Stimulated activated CD8-positive, alpha-beta memory T cell treated with anti-CD3 and anti-CD28 coated beads, Interleukin-7, amount 100 ng/mL, for 1 hour (primary cell): ENCODE measurements around the gene CD160.
A peak's percentile ranks its signal among the peaks of the same experiment; 100 is the strongest.
"Not testable (repeated sequence)": the region's sequence is repeated elsewhere in the genome, so short reads cannot be mapped to it uniquely, and the experiment has no call there.

ENCODE experiments used
- DNase-seq, 2 donors: peaks; one replicate each; pipeline ENCODE4 v3.0.0-alpha.2; 2020; ENCODE audit warnings: low read depth in 2 of 2

The CD160 gene

DNA sequence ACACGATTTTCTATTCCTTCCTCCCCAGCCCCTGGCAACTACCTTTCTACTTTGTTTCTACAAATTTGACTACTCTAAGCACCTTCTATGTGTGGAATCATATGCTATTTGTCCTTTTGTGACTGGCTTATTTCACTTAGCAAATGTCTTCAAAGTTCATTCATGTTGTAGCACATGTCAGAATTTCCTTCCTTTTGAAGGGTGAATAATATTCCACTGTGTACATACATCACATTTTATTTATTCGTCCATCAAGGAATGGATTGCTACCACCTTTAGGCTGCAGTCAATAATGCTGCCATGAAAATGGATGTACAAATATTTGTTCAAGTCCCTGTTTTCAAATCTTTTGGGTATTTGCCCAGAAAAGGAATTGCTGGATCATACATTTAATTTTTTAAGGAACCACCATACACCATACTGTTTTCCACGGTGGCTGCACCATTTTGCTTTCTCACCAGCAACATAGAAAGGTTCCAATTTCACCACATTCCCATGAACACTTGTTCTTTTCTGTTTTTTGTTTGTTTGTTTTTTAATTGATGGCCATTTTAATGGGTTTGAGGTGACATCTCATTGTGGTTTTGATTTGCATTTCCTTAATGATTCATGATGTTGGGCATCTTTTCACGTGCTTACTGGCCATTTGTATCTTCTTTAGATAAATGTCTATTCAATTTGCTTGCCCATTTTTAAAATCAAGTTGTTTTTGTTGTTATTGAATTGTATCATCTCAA lies 8.8 kb upstream of the CD160 start:
- DNase-seq: no peak

GRCh38 chr1:145711213-145711651 lies 8.1 kb upstream of the CD160 start:
- DNase-seq: no peak

DNA sequence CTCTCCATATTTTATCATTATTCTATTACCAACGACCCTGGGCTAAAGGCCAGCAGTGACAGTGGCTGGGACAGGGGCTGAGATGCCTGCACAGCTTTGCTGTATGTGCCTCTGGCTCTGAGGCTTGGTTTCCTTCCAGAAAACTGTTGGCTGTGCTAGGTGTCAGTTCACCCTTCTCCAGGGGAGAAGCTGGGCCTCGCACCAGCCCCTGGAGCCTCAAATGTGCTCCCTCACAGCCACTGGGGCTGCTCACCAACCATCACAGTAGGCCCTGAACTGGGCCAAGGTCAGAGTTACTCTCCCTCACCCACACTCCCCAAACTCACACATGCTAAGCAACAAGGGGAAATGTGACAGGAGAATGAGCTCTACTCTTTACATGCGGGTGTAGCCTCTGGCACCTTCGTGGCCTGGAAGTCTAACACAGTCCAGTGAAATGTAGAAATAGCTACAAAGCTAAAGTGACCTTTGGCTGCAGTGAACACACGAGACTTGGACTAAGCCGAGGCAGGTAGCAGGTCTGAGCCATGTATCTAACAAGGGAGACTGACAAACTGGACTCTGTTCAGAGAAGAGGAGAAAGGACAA lies 4.7 kb upstream of the CD160 start:
- DNase-seq: no peak

- DNase-seq: no peak
These were observed 2.5 kb upstream of the CD160 start for GRCh38 chr1:145716641-145717345.

- no peak for DNase-seq
These were observed 1.5 kb upstream of the CD160 start for GRCh38 chr1:145717833-145718232.

DNA sequence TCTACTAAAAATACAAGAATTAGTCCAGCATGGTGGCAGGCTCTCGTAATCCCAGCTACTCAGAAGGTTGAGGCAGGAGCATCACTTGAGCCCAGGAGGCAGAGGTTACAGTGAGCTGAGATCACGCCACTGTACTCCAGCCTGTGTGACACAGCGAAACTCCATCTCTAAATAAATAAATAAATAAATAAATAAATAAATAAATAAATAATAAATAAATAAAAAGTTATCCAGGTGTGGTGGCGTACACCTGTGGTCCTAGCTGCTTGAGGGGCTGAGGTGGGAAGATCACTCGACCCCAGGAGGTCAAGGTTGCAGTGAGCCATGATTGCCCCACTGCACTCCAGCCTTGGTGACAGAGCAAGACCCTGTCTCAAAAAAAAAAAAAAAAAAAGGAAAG lies 834 bp upstream of the CD160 start:
- DNase-seq: not testable (repeated sequence)

DNA sequence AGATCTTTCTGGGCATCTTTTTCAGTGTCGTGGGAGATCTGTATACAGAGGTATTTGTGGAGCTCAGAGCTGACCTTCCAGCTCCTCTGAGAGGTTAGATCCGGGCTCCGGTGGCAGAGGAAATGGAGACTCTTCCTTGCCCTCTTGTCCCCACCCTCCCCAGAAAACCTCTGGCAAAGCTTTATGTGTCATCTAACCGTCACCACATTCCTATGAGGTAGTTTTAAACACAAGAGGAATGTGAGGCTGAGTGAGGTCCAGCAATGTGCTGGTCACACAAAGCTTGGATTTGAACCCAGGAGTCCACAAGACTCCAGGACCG lies 1.2 kb downstream of the CD160 start:
- no peak for DNase-seq

GRCh38 chr1:145720878-145721671 lies 1.8 kb downstream of the CD160 start:
- peak; percentile 51 to 60 for DNase-seq

- DNase-seq: not testable (repeated sequence)
These were observed 6.9 kb downstream of the CD160 start for GRCh38 chr1:145726193-145726592.

- DNase-seq: no peak
These were observed 9.9 kb downstream of the CD160 start for GRCh38 chr1:145729196-145729595.

DNA sequence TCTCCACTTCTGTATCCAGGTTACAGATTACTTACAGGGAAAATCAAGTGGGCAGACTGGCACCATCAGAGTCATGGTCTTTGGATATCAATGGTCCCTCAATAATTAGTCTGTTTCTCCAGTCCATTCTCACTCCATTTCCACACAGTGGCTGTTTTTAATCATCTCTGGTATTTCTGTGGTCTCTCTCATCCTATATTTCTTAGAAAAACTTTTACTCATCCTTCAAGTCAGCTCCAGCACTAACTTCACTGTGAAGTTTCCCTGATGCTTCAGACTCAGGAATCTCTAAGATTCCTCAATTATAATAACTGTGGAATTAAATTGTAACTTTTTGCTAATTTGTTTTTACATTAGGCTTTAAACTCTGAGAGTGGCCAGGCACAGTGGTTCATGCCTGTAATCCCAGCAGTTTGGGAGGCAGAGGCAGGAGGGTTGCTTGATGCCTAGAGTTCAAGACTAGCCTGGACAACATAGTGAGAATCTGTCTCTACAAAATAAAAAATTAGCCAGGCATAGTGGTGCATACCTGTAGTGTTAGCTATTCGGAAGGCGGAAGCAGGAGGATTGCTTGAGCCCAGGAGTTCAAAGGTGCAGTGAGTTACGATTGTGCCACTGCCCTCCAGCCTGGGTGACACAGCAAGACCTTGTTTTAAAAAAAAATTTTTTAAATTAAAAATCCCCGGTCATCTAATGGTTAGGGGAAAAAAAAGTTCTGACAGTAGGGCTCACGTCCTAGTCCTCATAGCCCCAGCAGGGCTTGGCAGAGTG lies 10.6 kb downstream of the CD160 start:
- no peak for DNase-seq

- DNase-seq: no peak
These were observed 11.2 kb downstream of the CD160 start for GRCh38 chr1:145730467-145730866.

DNA sequence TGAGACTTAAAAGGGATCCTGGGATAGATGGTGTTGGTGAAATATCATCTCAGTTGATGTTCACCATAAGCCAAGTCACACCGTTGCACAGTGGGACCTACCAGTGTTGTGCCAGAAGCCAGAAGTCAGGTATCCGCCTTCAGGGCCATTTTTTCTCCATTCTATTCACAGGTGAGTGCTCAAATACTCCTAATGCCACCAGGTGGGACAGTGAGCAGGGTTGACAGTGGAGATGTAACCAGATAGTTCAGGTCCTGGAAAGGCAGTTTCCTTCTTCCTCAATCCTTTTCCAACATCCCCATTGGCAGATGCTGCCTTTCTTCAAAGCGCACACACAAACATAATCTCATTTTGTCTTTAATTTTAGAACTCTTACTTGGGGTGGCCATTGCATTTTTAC lies 11.6 kb downstream of the CD160 start:
- no peak for DNase-seq

- no peak for DNase-seq
These were observed 16.9 kb downstream of the CD160 start for GRCh38 chr1:145736191-145736590.

GRCh38 chr1:145740269-145740668 lies 21.0 kb downstream of the CD160 start:
- no peak for DNase-seq

DNA sequence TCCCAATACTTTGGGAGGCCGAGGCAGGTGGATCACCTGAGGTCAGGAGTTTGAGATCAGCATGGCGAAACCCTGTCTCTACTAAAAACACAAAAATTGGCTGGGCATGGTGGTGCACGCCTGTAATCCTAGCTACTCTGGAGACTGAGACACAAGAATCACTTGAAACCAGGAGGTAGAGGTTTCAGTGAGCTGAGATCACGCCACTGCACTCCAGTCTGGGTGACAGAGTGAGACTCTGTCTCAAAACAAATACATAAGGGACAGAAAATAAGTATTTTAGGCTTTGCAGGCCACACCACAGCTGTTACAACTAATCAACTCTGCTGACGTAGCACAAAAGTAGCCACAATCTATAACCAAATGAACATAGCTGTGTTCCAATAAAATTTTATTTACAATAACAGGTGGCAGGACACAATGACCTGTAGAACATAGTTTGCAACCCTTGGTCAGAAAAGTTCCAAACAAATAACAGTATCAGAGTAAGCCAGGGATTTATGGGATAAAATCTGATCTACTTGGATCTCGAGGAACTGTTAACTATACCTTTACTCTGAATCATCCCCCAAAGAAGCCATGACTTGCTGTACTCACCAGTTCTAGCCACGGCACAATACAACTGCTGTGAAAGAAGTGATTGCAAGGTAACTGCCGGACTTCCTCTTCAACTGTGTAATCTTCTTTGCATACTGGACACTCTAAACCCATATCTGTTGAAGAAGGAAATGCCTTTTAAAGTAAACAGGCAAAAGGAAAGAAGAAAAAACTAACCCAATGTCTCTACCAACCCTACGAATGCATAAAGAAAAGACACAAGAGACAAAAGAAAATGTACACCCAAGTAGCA lies 28.3 kb downstream of the CD160 start:
- no peak for DNase-seq

DNA sequence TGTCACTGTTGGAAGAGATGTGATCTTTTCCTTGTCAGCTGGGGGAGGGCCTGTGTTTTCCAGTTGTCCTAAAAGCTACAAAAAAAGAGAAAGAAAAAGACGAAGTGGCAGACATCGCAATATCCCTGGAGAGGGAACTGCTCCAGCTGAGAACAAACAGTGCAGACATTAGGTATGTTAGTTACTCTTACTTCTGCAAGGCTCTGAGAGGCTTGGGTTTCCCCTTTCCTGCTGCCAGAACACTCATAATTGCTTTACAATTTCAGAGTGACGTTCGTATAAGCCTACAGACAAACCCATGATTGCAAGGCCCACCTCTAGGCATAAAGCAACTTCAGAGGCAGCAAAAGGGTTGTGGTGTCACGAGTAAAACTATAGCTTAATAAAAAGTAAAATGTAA lies 31.1 kb downstream of the CD160 start:
- no peak for DNase-seq

DNA sequence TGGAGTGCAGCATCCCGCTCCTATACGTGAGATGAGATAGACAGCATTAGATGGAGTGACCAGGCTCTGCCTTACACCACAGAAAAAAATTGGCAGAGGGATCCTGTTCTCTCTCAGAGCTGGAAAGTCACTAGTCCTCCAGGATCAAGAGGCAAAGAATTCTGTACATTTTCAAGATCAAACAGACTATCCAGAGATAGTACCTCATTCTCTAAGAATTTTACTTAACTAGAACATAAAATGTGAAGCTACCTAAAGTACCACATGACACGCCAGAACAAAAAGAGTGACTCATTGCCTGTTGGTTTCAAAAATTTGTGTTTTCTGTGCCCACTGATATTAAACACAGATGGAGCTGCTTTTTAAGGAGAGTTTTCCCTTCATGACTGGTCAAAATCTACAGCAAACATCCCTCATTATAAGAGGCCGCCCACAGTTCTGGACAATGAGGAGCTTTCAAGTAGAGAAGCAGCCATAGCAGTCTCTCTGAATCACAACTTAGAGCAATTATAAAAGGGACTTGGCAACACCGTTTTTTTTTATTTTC lies 32.3 kb downstream of the CD160 start:
- DNase-seq: no peak

DNA sequence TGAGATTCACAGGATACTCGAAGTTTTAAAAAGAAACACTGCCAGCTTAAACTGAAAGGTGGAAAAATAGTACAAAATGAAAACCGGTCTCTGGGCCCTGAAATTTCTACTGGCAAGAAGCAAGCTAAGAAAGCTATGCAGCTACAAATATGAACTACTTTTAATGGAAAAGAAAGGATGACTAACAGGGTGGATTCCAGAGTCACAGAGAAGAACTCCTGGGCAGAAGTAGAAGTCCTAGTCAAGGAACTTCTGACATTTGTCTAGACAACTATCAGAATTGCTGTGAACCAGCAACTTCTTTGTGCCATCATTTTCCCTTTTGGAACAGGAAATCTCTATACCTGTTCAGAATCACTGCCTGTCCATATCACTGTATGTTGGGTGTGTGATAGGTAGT lies 38.1 kb downstream of the CD160 start:
- DNase-seq: no peak

- DNase-seq: no peak
These were observed 38.8 kb downstream of the CD160 start for GRCh38 chr1:145758116-145758515.
